Stimulated activated CD4-positive, alpha-beta T cell treated with anti-CD3 and anti-CD28 coated beads, Interleukin-4, amount 100 ng/mL, for 48 hours (primary cell): ENCODE results near the gene FBXO3.
"Not testable (repeated sequence)": the region's sequence is repeated elsewhere in the genome, so short reads cannot be mapped to it uniquely, and the experiment has no call there.

Experiments used
- DNase-seq, 2 donors: peaks; one replicate each; pipeline ENCODE4 v3.0.0-alpha.2; 2020; ENCODE audit warnings: low read depth in 2 of 2

Gene FBXO3

DNA sequence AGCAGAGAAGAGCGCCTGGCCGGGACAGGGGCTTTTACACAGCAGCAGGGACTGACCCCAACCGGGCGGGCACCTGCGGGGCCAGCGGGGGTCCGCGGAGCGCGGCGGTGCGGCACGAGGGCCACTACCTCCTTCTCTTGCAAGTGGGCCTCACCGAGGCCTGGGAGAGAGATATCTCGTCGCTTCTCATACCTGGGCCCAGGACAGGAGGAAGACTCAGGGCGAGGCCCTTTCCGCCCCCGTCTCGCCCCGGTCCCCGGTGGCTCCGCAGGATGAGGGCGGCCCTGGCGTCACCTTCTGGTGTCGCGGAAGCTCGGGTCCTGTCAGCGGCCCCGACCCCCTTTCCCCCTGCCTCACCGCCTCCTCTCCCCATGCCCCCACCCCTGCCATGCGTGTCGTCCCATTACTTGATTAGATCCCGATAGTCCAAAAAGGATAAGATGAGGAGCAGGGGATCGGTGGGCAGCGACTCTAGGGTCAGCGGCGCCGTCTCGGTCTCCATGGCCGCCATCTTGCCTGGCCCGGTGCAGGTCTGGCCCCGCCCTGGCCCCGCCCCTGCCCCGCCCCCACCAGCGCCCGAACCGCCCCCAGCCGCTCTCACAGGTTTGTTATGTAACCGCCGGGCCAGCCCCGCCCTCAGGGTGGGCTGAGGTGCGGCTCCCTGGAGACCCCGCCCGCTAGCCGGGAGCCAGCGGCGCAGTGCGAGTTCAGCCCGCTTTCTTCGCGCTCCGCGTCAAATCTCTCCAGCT lies at the start of gene FBXO3:
Gene FBXO3 (minus strand): TSS at position 534 of the 749 bp plus-strand sequence. CDS start 23 bp downstream, at position 511.
- DNase-seq, result peak; percentile 56 to 69

- not testable (repeated sequence) for DNase-seq
Measured at GRCh38 chr11:33822981-33823380, 48.7 kb upstream of the FBXO3 start.

DNA sequence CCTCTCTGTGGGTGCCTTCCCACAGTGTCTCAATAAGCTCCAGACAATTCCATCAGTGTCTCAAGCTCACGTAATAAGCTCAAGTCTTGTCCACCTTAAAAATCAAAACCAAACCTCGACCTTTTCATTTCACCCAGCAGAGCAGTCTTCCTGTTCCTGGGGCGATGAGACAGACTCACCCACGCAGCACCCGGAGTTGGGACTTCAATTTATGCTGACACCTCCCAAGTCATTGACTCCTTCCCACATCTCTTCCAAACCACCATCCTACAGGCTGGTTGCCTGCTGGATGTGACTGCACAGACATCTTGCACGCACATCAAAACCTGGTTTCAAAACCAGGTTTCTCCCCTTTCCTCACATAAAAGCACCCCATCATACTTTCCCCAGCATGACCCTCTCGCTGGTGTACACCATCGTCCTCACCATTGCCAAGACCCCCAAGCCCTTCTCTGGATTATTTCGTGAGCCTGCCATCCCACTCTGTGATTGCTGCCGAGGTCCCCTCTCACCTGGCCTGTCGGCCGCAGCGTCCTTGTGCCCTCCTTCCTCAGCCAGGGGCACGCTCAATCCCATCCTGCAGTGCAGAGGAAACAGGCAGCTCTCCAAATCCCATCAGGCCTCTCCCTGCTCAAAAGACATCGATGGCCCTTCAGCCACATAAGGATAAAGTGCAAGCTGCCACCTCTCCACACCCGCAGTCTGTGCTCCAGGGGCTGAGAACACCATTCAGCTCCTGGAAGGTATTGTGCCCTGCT lies 45.1 kb upstream of the FBXO3 start:
- DNase-seq, result no peak

DNA sequence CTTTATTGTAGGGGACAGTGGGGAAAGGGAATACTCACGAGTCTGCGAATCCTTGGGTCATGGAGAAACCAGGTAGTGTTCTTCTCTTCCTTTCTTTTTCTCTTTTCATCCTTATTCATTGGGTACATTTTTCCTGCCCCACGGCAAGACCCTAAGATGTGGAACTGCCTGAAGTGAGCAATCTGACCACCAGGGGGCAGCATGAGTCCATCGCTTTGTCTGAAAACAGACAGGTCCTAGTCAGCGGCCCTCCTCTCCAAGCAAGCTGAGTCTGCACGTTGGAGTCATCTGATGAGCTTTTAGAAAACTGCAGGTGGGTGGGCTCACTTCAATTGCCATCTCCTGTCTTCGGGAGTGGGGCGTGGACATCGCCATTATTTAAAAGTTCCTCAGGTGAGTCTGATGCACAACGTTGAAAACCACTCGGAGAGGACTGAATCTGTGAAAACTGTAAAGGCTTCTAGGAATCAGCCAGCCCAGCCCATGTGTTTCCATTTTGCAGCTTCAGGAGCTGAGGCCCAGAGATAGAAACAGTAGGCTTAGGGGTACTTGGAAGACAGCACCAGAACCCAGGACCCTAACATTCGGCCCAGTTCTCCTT lies 34.0 kb upstream of the FBXO3 start:
- peak; percentile 75 to 88 for DNase-seq

DNA sequence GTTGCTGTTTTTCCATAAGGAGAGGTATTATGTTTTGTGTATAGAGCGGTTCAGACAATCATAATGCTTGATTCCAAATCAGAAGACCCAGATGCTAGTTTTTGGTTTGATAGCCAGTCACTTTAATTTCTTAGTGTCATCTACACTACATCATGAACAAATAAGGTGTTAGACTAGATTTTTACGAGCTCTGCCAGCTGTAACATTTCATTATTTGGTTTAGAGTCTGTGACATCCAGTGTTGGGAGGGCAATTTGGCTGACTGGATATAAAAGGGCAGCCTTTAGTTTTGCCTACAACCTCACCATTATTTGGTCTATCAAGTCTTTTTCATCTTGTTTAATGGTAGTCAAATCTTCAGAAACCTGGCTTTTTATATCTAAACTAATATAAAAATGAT lies 30.2 kb upstream of the FBXO3 start:
- no peak for DNase-seq

DNA sequence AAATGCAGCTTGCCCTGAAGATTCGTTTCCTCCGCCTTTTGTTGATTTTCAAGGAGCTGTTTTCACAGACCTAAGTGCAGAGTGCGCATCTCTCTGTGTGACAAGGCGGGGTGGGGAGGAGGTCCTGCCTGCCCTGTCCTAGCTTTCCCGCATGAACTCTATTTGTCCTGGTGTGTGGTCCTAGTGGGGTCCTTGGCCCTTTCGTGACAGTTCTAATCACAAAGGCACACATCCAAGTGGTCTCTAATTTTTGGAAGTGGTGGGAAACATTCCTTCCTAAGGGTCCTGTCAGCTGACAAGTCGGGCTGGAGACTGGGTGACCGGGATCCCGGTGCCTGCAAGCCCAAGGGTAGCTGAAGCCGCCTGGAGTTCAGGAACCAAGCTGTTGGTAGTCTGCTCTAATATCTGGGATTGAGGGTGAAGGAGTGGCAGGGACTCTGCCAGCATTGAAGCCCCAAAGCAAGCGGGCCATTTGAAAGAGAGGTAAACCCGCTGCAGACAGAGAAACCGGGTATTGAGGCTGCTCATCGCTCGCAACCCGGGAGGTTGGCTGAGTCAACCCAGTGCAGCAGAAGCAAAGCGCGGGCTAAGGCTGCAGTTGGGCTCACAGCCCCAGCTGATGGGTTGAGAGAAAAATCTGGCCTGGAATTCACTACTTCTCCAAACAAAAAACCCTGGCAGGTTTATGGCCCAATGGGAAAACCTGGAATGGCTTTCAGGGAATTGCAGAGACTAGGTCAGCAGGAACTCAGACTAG lies 28.1 kb upstream of the FBXO3 start:
- peak; percentile 10 to 27 for DNase-seq

DNA sequence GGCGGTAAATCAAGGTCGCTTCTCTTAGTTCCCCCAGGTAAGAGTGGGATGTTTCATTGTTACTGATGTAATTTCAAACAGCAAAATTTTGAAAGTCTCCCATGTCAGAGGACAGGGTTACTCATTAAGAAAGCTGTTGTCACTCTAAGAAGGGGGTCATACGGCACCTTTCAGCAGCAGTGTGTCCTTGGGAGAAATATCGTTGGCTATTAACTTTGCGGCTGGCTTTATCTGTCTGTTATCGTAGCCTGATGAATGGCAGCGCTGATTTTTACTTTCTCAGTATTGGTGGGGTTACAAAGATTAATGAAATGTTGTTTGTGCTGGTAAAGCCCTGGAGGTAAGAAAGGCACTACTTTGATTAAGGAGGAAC lies 27.5 kb upstream of the FBXO3 start:
- no peak for DNase-seq

DNA sequence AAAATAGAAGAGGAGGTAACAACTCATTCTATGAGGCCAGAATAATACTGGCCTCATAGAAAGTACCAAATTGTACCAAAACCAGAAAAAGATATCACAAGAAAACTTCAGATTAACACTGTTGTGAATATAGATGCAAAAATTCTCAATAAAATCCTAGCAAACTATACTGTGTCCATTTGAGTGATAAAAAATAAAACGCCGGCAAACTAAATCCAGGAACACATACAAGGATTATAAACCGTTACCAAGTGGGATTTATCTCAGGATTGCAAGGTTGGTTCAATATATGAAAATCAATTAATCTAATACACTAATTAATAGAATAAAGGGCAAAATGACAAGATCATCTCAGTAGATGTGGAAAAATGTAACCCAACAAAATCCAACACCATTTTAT lies 23.6 kb upstream of the FBXO3 start:
- no peak for DNase-seq

- no peak for DNase-seq
Measured at GRCh38 chr11:33790040-33790439, 15.7 kb upstream of the FBXO3 start.

GRCh38 chr11:33788095-33788494 lies 13.8 kb upstream of the FBXO3 start:
- not testable (repeated sequence) for DNase-seq

- no peak for DNase-seq
Measured at GRCh38 chr11:33787076-33787475, 12.8 kb upstream of the FBXO3 start.

- DNase-seq, result no peak
Measured at GRCh38 chr11:33785609-33786008, 11.3 kb upstream of the FBXO3 start.

DNA sequence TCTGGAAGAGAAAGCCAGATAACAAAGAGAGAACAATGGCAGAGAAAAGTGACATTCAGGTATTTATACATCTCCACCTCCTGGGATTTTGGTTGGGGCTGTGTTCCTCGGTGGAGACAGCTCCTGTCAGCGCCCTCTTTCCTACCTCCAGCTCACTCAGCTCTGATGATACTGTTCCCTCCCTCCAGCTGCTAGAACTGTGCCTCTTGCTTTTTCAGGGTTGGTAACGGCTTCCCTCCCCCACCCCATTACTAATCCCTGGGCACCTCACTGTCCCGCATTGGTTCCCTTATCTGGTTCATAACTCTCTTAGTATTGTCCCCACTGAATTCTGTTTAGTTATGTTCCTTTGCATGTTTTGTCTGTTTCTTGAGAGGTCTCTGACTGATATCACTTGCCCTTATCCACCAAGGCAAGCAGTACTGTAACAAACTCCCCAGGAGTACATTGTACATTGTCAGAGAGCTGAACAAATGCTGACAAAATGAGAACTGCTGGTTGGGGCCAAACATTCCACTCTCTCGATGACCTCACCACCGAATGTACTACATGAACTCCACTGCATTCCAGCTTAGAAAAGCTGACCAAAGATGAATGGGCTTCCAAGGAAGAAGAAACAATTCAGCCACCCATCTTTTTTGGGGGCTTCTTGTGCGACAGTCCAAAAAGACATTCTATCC lies 5.7 kb upstream of the FBXO3 start:
- no peak for DNase-seq

DNA sequence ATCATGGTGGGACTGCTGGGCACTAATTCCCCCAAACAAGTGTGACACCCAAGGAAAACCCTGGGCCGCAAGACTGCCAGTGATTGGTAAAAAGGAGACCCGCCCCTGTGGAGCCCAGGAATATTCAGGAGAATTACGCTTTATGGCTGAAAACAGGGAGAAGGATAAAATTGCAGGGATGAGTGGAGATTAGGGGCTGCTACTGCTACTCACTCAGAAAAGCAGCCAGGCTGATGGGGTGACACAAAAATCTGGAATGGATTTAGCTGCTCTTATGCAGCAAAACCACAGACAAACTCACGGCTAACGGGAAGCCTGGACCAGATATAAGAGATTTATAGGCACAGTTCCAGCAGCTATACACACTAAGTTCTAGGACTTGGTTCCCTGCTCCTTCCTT lies 4.4 kb upstream of the FBXO3 start:
- DNase-seq, result no peak

DNA sequence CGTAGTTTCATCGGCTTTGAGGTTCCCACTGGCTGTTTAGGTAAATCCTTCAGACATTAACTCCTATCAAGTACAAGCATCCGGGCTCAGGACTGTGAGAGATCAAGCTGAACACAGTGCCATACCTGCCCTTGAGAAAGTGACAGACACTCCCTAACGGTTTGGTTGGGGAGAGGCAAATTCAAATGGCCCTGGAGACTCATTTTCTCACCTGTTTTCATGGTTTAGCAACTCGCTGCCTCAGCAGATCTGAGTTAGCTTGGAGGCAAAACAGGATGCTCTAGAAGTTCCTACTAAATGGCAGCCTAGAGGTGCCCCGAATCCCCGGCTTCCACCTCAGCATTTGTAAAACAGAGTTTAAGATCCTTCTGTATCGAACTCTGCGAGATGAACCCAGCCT lies 3.6 kb upstream of the FBXO3 start:
- no peak for DNase-seq

DNA sequence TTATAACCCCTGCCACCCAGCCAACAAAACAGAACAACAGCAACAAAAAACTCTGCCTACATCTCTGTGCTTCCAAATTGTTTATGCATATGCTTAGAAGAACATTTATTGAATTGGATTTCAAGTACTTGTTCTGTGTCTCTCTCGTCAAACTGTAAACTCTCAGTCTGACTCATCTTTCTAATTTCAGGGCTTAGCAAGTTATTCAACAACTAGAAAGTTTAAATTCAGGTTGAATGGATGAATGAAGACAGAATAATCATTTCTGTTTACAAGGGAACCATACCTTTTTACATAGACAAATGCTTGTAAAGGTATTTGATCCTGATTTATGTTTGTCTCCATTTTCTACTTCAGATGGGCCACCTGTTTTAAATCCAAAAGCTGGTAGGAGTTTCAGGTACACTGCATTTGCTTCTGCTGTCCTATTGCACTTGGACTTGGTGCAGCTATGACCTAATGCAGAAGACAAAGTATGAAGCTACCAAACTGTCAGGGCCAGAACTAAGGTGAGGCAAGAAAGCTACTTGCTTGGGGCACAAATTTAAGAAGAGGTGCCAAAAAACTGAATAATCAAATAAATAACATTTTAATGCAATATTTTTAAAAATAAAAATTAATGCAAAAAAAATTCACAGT lies 1.6 kb upstream of the FBXO3 start:
- no peak for DNase-seq

- no peak for DNase-seq
Measured at GRCh38 chr11:33775467-33775807, 1.1 kb upstream of the FBXO3 start.

- DNase-seq, result no peak
Measured at GRCh38 chr11:33774736-33775466, 581 bp upstream of the FBXO3 start.

- peak in 1 of 2 donors; percentile 17 for DNase-seq
Measured at GRCh38 chr11:33773404-33773986, 825 bp downstream of the FBXO3 start.

DNA sequence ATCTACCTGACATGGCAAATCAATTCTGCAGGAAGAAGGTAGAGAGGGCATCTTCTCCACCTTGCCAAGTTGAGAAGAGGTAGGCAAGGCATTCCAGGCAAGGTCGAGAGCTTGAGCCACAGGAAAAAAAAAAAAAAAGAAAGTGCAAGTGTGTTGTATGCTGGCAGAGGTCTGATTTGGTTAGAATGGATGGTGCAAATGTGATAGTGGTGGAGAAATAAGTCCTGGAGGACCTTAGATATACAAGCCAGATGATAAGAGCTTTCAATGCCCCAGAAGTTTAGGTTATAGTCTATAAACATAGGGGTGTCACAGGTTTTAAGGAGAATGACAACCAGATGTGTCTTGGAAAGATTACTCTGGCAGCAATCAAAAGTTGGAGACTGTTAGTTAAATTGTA lies 1.4 kb downstream of the FBXO3 start:
- no peak for DNase-seq
